GM10847 (cell line): ENCODE results near the gene PJA1.
A peak's percentile ranks its signal among the peaks of the same experiment; 100 is the strongest.

Source experiments
- POLR2A ChIP-seq: IDR thresholded peaks from 2 replicates; pipeline ENCODE4 v1.6.1; 2011; ENCODE audit not compliant: insufficient read length; ENCODE audit errors: extremely low read depth

Gene PJA1, protein sequence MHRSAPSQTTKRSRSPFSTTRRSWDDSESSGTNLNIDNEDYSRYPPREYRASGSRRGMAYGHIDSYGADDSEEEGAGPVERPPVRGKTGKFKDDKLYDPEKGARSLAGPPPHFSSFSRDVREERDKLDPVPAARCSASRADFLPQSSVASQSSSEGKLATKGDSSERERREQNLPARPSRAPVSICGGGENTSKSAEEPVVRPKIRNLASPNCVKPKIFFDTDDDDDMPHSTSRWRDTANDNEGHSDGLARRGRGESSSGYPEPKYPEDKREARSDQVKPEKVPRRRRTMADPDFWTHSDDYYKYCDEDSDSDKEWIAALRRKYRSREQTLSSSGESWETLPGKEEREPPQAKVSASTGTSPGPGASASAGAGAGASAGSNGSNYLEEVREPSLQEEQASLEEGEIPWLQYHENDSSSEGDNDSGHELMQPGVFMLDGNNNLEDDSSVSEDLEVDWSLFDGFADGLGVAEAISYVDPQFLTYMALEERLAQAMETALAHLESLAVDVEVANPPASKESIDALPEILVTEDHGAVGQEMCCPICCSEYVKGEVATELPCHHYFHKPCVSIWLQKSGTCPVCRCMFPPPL

DNA sequence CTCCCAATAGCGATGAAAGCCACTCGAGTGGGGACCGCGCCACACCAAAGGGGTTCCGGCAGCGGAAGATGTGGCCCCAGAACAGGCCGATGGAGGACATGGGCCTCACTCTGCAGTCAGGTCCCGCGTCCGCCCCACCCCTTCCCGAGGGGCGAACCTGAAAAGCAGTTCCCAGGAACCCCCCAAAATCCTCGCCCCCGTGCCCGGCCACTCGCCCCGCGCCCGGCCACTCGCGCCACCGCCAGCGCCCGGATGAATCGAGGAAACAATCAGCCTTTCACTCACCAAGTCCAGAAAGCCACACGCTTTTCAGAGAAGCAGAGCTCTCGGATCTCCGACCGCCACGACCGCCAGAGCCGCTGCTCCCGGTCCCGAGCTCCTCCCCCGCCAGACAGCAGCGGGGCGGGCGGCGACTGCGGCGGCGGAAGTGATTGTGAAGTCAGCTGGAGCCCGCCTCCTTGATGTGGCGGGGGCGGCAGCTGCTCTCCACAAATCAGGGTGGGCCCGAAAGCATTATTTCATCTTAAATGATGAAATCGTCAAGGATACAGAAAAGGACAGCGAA is at the start of gene PJA1:
Gene PJA1, minus strand, starts transcription at position 367 of the 565 bp plus-strand sequence. CDS start 2,380 bp downstream, outside the sequence.
- TF ChIP-seq POLR2A = peak; percentile 20

DNA sequence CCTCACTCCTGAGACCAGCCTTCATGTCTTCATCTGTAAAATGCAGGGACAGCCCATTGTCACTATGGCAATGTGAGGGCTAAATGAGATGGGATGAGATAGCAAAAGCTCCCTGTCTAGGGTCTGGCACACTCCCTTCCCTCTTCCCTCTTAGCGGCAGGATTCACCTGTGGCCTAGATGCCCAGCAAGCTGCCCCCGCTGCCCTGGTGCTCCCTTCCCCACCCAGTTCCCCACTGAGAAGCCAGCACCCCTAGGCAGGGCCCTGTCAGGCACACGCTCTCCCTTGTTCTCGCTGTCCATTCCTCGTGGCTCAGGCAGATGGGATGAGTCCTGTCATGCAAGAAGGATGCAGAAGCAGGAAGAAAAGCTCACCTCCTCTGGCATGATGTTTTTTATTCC is 49.2 kb upstream of the PJA1 start:
- TF ChIP-seq POLR2A = no peak

GRCh38 chrX:69211701-69212100 is 46.4 kb upstream of the PJA1 start:
- no peak for TF ChIP-seq POLR2A

GRCh38 chrX:69210581-69210980 is 45.3 kb upstream of the PJA1 start:
- no peak for TF ChIP-seq POLR2A

GRCh38 chrX:69207216-69207615 is 42.0 kb upstream of the PJA1 start:
- TF ChIP-seq POLR2A = no peak

DNA sequence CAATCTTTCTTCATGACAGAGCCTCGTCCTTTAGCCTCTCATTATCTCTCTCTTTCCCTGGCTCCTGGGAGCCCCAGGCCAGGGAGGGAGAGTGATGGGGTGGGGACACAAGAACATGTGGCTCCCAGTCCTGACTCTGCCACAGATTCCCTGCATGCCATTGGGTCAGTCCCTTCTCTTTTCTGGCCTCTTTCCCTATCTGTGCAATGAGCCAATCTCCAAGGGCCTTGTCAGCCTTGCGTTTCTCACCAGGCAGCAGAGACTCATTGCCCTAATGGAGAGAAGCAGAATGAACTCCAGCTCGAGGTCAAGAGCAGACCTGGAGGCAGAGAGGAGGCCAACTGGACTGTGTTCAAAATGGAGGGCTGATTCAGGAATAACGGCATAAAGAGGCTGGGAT is 38.4 kb upstream of the PJA1 start:
- TF ChIP-seq POLR2A = no peak

- TF ChIP-seq POLR2A = no peak
Observed at GRCh38 chrX:69197690-69198089, 32.4 kb upstream of the PJA1 start.

DNA sequence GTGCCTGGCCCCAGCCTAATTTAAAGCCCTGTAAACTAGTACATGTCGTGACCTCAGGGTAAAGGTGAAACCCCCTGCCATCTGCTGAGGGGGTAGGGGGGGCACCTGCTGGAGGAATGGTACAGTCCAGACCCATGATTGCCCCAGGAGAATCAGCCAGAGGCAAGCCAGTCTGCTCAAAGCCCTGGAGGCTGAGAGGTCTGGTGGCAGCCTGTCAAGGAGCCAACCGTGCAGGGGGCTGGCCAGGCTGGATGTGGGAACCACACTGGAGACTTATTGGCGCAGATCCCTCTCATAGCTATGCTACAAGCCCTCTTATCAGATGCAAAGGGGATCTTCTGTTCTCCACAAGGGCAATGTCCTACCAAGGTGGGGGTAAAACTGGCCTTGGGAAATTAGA is 31.4 kb upstream of the PJA1 start:
- no peak for TF ChIP-seq POLR2A

GRCh38 chrX:69195810-69196209 is 30.6 kb upstream of the PJA1 start:
- no peak for TF ChIP-seq POLR2A

DNA sequence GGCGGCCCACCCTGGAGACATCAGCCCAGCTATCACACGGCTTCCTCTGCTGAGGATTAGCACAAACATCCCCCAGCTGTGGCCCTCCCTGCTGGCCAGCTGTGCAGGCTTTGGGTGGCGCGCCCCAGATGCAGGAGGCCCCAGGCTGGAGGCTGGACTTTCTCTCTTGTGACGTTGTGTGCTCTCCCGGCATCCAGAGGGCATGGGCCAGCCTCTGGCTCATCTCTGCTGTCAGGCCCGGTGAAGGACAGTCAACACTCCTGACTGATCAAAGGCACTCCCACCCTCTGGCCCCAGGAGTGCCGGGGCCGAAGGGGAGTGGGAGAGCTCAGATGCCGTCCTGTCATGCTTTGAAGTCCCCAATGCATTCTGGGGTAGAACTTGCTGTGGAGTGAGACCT is 29.9 kb upstream of the PJA1 start:
- no peak for TF ChIP-seq POLR2A

DNA sequence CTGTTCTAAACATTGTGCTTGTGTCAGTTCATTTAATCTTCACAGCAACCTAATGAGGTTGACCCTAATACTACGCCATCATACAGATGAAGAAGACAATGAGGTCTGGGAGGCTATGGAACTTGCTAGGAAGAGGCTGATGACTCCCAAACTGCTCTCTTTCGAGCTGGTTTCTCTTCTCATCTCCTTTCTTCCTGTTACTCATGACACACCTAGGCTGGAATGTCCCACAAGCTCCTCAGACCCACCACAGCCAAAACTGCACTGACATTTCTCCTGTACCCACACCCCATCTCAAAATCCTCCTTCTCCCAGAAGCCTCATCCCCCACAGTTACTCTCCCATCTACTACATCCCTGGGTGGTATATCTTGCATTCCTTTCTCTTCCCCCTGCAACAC is 27.4 kb upstream of the PJA1 start:
- TF ChIP-seq POLR2A = no peak

DNA sequence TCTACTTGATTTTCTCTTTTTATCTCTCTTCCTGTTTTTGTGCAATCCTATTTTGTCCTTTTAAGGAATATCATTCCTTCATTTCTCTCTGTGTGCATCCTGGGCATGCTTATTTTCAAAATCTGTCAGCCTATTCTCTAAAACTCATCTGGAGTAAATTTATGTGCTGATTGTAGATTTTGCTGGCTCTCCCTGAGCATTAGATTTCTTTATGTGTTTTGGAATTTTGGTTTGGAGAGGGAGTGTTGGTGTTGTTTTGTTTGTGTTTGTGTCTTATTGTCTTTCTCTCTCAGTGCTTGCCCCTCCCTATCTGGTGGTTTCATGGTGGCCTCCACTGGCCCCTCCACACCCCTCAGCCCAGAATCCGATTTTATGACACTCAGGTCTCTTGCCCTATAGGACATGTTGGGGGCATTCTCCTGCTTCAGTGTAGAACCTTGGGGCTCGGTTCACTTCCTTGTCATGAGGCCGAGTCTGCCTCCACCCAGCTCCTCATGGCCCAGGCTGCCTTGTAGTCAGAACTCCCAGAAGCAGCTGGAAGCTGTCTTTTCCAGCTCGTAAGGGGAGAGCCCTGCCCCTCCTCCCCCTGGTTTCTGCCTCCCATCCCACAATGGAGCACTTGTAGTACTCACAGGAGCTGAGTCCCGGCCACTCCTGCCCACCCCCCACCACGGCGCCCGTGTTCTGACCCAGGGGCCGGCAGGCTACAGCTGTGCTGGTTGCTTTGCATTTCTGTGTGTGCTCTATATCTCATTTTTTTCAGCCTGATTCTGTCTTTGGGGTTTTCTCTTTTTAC is 24.5 kb upstream of the PJA1 start:
- no peak for TF ChIP-seq POLR2A

DNA sequence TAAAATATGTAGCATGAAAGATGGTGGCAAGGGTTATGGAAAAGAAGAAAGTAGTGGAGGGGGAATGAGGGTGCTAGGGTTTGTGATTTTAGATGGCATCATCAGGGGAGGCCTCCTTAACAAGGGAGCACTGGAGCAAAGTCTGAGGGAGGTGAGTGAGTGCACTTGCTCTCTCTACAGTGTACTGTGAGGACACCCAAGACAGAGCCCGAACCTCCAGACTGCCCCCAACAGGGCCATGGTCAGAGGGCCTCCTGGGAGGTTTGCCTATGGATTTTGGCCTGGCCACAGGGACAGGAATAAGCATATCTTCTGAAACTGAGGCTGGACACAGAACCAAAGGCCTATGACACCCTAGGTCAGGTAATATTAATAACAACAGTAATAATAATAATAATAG is 21.4 kb upstream of the PJA1 start:
- TF ChIP-seq POLR2A = no peak

DNA sequence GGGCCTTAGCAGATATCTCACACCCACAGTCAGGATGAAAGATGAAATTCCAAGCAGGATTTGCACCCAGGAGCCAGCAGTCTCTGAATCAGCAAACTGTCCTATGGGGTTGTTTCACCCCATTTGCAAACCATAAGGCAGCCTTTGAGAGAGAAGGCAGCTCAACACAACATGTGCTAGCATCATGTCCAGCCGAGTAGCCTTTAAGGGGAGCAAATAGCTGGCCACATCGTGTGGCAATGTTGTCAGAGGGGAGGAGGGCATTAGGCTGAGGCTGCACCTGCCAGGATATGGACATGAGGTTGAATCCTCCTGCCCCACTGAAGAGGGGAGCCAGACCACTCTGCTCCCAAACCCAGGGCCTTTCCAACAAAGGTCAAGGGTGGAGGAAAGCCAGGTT is 20.6 kb upstream of the PJA1 start:
- no peak for TF ChIP-seq POLR2A

GRCh38 chrX:69185141-69185540 is 19.9 kb upstream of the PJA1 start:
- TF ChIP-seq POLR2A = no peak

- no peak for TF ChIP-seq POLR2A
Observed at GRCh38 chrX:69182818-69183380, 17.6 kb upstream of the PJA1 start.

- no peak for TF ChIP-seq POLR2A
Observed at GRCh38 chrX:69179380-69179911, 14.2 kb upstream of the PJA1 start.
